ENCODE data around the gene CD22. TPM values are rescaled to one million over a fixed set of nuclear protein-coding genes. Genes with fewer than 3 reads are reported as not detected.

CD22 gene
- total RNA-seq, 1 experiment from 2014 or later = not detected

DNA sequence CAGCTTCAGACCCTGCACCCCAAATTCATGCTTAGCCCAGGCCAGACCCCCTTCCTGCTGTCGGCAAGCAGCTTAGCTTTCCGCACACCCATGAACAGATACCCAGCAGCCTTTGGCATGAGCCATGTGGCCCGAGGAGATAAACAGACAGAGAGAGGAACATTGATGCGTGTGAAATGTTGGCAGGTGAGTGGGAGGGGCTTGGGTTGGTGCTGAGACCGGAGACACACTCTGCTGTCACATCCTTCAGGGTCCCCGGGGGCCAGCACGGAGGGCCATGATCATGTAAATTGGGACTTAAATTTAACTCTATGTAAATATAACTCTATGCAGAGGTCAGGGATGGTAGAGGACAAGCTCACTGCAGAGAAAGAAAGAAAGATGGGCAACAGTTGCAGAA lies 1.5 kb downstream of the CD22 start:
- Histone ChIP-seq H3K36me3 (ENCODE audit: control insufficient read depth, insufficient read depth, low read length) (no peaks in the 10 kb centered on the region), H3K9me3 (no peaks in the 10 kb centered on the region), H3K4me1 (no peaks in the 10 kb centered on the region), H3K4me3 (ENCODE audit: low read depth, low read length) (no peak overlapping the region), H3K27me3 (replicated peaks; ENCODE audit: control insufficient read depth, insufficient read depth, low read length) (no peaks in the 10 kb centered on the region; the same call in 1 of the 2 replicates)
- H3K4me3 Mint-ChIP-seq (ENCODE audit: unreplicated experiment) = no peak overlapping the region
- POLR2A ChIA-PET = interaction anchor here (0.6 kb wide), 1 partner anchor 334 kb away, joined by 3 read pairs; no protein-coding TSS in a partner anchor
- intact Hi-C loops (cut with micrococcal nuclease; ENCODE audit: unreplicated experiment) = no loop called here
- BruUV-seq (replicated peaks) = no TSS peak
- TF ChIP-seq, protein P1, sequence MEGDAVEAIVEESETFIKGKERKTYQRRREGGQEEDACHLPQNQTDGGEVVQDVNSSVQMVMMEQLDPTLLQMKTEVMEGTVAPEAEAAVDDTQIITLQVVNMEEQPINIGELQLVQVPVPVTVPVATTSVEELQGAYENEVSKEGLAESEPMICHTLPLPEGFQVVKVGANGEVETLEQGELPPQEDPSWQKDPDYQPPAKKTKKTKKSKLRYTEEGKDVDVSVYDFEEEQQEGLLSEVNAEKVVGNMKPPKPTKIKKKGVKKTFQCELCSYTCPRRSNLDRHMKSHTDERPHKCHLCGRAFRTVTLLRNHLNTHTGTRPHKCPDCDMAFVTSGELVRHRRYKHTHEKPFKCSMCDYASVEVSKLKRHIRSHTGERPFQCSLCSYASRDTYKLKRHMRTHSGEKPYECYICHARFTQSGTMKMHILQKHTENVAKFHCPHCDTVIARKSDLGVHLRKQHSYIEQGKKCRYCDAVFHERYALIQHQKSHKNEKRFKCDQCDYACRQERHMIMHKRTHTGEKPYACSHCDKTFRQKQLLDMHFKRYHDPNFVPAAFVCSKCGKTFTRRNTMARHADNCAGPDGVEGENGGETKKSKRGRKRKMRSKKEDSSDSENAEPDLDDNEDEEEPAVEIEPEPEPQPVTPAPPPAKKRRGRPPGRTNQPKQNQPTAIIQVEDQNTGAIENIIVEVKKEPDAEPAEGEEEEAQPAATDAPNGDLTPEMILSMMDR (IDR thresholded peaks at IDR 0.05; ENCODE audit: insufficient read depth in 1 of 2, low read depth in 1 of 2, low read length in 1 of 2, severe bottlenecking in 1 of 2, unreplicated experiment in 1 of 2) = no peak
- CTCF ChIA-PET = no interaction called here
- H3K9me3 Mint-ChIP-seq (ENCODE audit: unreplicated experiment) = no peaks in the 10 kb centered on the region
- no peaks in the 10 kb centered on the region for H3K4me1 Mint-ChIP-seq (ENCODE audit: low read depth, unreplicated experiment)
- H3K27ac Mint-ChIP-seq (ENCODE audit: unreplicated experiment) = no peak overlapping the region
- peaks cover 9% of the 10 kb centered on the region for H3K27me3 Mint-ChIP-seq (ENCODE audit: insufficient read depth, unreplicated experiment)
- DNase-seq = no peak
- no peaks in the 10 kb centered on the region for H3K36me3 Mint-ChIP-seq (ENCODE audit: insufficient read depth, unreplicated experiment)

DNA sequence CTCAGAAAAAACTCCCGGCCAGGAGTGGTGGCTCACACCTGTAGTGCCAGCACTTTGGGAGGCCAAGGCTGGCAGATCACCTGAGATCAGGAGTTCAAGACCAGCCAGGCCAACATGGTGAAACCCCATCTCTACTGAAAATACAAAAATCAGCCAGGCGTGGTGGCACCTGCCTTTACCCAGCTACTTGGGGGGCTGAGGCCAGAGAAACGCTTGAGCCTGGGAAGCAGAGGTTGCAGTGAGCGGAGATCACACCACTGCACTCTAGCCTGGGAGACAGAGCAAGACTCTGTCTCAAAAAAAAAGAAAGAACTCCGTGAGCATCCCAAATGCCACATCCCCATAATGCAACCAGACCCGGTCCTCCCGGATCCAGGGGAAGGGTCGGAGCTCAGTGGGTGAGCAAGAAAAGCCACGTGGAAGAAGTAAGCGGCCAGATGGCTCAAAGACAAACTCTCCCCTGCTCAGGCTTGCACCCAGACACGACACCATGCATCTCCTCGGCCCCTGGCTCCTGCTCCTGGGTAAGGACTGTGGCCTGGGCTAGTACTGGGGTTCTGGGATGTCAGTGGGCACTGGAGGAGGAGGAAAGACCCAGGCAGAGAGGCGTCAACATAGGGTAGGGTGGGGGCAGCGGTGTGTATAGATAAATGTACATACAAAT lies 2.7 kb downstream of the CD22 start:
- Mint-ChIP-seq H3K4me1 (ENCODE audit: low read depth, unreplicated experiment) (no peaks in the 10 kb centered on the region), H3K36me3 (ENCODE audit: insufficient read depth, unreplicated experiment) (no peaks in the 10 kb centered on the region), H3K4me3 (ENCODE audit: unreplicated experiment) (no peak overlapping the region), H3K9me3 (ENCODE audit: unreplicated experiment) (no peaks in the 10 kb centered on the region), H3K27ac (ENCODE audit: unreplicated experiment) (no peak overlapping the region), H3K27me3 (ENCODE audit: insufficient read depth, unreplicated experiment) (peaks cover 5% of the 10 kb centered on the region)
- Histone ChIP-seq H3K4me3 (ENCODE audit: low read depth, low read length) (no peak overlapping the region), H3K27me3 (replicated peaks; ENCODE audit: control insufficient read depth, insufficient read depth, low read length) (no peaks in the 10 kb centered on the region; the same call in 1 of the 2 replicates), H3K4me1 (no peaks in the 10 kb centered on the region), H3K9me3 (no peaks in the 10 kb centered on the region), H3K36me3 (ENCODE audit: control insufficient read depth, insufficient read depth, low read length) (no peaks in the 10 kb centered on the region)
- DNase-seq = no peak
- intact Hi-C loops (cut with micrococcal nuclease; ENCODE audit: unreplicated experiment) = no loop called here
- POLR2A ChIA-PET = no interaction called here
- TF ChIP-seq, protein P1 (IDR thresholded peaks at IDR 0.05; ENCODE audit: insufficient read depth in 1 of 2, low read depth in 1 of 2, low read length in 1 of 2, severe bottlenecking in 1 of 2, unreplicated experiment in 1 of 2) = no peak
- BruUV-seq (replicated peaks) = no TSS peak
- CTCF ChIA-PET = no interaction called here

DNA sequence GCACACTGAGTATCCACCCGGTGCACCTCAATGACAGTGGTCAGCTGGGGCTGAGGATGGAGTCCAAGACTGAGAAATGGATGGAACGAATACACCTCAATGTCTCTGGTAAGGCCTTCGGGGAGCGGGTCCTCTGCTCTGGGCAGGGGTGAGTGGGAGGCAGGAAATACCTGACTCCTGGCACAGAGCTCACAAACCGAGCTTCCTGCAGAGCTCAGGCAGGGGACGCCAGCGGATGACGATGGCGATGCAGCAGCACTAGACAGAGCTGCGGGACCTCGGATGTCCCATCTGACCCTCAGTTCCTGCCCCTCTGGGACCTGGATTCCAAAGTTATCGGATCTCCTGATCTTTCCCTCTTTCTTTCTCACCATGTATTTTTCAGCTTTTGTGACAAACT lies 3.8 kb downstream of the CD22 start:
- Mint-ChIP-seq H3K36me3 (ENCODE audit: insufficient read depth, unreplicated experiment) (no peaks in the 10 kb centered on the region), H3K4me1 (ENCODE audit: low read depth, unreplicated experiment) (no peaks in the 10 kb centered on the region), H3K9me3 (ENCODE audit: unreplicated experiment) (no peaks in the 10 kb centered on the region), H3K4me3 (ENCODE audit: unreplicated experiment) (no peak overlapping the region), H3K27me3 (ENCODE audit: insufficient read depth, unreplicated experiment) (peaks cover 2% of the 10 kb centered on the region), H3K27ac (ENCODE audit: unreplicated experiment) (no peak overlapping the region)
- H3K9me3 ChIP-seq = no peaks in the 10 kb centered on the region
- no peaks in the 10 kb centered on the region for H3K27me3 ChIP-seq (replicated peaks; ENCODE audit: control insufficient read depth, insufficient read depth, low read length)
- intact Hi-C loops (cut with micrococcal nuclease; ENCODE audit: unreplicated experiment) = no loop called here
- no peak overlapping the region for H3K4me3 ChIP-seq (ENCODE audit: low read depth, low read length)
- POLR2A ChIA-PET = no interaction called here
- no peaks in the 10 kb centered on the region for H3K36me3 ChIP-seq (ENCODE audit: control insufficient read depth, insufficient read depth, low read length)
- CTCF ChIA-PET = no interaction called here
- no TSS peak for BruUV-seq (replicated peaks)
- DNase-seq = no peak
- TF ChIP-seq, protein P1 (IDR thresholded peaks at IDR 0.05; ENCODE audit: insufficient read depth in 1 of 2, low read depth in 1 of 2, low read length in 1 of 2, severe bottlenecking in 1 of 2, unreplicated experiment in 1 of 2) = no peak
- H3K4me1 ChIP-seq = no peaks in the 10 kb centered on the region
